NCI-H446 treated with DMSO at 0.1 percent for 48 hours (cell line): ENCODE results near the gene AVPR2.

ENCODE experiments used
- DNase-seq: peaks from one replicate; lab custom pipeline; 2025; lab: John Stamatoyannopoulos, UW

AVPR2 gene

DNA sequence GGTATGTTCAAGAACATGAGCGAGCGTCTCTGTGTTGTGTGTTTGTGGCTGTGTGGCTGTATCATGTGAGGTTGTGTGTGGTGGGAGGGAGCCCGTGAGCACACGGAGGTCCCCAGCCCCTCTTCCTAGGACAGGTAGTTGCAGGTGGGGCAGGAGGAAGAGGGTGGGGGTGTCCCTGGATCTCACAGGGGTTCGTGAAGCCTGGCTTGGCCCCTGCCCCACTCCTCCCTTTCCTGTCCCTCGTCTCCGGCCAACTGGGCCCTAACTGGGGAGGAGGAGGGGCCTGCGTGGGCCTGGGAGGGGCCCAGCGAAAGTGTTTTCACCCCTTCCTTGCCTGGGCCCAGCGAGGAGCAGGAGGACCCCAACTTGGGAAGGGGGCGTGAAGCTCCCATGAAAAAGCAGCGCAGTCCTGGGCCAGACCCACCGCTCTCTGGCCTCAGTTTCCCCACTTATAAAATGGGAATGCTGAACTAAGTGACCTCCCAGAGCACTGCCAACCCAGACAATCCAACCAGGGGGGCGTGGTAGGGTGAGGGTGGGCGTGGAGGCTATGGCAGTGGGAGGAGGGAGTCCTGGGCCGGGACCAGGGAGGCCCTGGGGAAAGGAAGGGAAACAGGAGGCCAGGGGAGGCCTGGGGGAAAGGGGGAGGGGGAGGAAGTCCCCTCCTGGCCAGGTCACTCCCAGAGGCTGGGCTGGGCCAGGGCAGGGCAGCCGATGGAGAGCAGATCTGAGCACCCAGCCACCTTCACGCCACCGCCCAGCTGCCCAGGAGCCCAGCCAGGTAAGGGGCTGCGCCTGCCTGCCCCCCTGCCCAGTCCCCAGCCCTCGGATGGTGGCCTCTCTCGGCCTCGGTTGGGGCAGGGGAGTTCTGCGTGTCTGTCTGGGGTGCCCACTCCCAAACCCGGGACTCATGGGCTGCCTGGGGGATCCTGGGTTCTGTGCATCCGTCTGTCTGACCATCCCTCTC, at the start of gene AVPR2:
Gene AVPR2, plus strand, starts transcription at position 683 of the 967 bp plus-strand sequence. CDS start 473 bp downstream, outside the sequence.
- DNase-seq = no peak

DNA sequence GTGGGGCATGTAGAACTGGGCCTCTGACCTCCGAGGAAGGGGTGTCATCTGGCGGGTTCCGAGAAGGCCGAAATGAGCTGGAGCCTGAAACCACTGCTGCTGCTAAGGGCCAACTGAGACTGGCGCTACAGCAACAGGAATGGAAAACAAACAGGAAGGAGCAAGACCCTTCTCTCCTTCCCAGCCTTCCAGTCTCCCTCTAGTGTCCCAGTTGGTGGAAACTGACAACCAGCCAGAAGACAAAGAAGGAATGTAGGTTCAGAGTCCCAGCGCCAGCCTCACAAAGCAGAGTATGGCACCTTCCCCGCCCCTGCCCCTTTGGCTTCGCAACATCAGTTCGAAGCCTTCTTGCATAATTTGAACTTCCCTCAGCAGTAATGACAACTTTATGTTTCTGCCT, 49.8 kb upstream of the AVPR2 start:
- no peak for DNase-seq

DNA sequence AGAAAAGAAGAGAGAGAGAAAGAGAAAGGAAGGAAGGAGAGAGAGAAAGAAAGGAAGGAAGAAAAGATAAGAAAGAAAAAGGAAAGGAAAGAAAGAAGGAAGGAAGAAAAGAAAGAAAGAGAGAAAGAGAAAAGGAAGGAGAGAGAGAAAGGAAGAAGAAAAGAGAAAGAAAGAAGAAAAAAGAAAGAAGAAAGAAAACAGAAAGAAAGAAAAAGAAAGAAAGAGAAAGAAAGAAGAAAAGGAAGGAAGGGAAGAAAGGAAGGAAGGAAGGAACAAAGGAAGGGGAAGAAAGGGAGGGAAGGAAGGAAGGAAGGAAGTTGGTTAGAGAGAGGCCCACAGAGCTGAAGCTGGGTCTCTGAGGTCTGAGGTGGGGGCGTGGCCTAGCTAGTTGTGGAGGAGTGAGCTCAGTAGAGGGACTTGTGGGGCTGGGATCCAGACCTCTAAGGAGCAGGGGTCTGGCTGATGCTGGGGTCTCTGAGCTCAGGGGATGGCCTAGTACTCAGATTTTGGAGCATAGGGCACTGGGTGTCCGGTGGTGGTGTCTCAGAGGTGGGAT, 47.0 kb upstream of the AVPR2 start:
- no peak for DNase-seq

DNA sequence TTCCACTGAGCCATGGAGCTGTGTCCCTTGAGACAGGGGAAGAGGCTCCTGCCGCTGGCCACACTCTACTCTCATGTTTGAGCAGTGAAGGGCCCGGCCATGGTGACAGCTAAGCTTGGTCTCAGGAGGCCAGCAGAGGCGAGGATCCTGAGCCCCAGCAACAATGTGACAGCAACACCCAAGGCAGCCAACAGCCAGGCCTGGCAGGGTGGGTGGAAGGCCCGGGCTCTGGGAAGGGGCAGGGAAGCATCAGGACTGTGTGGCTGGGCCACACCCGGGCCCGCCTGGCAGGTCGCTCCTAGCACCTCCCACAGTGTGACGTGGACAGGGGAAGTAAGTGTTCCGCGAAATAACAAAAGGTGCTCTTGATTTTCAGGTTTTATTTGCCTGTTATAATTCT, 43.3 kb upstream of the AVPR2 start:
- DNase-seq = no peak

DNA sequence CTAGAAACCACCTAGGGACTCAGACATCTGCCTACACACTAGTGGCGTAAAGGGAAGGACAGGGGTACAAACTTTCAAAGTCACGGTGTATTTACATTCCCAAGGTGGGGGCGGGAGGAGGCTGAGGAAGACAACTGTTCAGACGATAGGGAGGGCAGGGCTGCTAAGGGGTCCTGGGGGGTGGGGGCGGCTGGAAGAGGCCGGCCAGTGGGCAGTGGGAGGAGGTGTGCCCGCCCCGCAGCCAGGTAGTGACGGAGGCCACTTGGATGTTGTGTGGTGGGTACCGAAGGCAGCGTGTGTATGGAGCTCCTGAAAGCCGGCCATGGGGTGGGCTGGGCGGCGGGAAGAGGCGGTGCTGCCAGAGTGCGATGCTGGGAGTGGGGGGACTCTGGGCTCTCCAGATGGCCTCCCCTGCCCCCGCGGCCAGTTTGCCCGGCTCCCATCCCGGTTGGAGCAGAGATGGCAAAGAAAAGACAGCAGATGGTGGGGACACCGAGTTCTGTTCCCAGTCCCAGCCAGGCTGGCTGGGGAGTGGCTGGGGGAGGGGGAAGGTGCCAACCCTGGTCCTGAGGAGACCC, 42.7 kb upstream of the AVPR2 start:
- DNase-seq = no peak

DNA sequence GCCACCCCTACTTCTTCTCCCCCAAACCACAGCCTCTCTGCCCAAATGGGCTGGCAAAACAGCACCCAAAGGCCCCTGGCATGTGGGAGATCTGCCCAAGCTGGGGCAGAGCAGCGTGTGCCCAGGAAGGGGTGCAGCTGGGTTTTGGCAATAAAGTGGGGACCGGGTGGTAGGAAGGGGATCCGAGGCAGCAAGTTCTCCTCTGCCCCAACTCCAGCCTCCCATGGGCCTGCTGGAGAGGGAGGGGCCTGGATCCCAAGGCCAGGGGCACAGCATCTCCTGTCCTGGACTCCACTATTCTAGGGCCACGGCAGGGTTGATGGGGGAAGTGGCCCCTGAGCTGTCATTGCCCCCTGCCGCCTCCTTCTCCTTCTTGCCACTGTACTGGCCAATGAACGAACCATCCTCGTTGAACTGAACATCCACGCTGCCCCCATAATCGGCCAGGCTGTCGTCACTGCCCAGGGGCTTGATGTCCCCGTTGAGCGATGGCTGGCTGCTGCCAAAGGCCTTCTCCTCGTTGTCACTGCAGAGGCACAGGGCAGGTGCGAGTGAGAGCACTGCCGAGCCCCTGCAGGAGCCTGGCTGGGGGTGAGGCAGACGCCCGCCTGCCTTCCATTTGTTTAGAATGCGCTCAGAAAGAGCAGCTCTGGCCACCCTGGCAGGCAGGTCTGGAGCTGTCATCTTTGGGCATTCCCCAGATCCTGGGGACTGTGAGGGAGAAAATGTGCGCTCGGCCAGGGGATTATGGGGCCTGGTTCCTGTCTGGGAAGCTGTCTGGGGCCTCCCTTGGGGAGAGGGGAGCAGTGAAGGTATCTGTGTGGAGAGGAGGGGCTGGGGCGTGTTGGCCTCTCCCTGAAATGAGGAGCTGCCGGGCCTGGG, 41.9 kb upstream of the AVPR2 start:
- no peak for DNase-seq

- DNase-seq = no peak
These were observed 41.1 kb upstream of the AVPR2 start for GRCh38 chrX:153863251-153863991.

DNA sequence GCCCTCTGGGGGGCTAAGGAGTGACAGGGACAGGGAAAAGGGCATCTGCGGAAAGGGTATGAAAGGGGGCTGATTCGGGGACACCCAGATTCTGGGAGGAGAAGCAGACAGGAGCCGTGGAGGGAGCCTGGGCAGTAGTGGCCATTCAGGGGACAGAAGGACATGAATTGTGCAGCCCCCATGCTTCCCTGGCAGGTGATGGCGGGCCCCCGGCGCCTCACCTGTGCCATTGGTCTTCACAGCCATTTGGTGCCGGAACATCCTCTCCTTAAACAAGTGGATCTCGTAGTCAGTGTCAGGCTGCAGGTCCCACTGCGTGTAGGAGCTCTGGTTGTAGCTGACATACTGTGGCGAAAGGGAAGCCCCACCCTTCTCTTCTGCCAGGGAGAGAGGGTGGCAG, 40.4 kb upstream of the AVPR2 start:
- no peak for DNase-seq

GRCh38 chrX:153864561-153865320, 39.7 kb upstream of the AVPR2 start:
- no peak for DNase-seq

GRCh38 chrX:153865321-153865580, 39.2 kb upstream of the AVPR2 start:
- DNase-seq = no peak

DNA sequence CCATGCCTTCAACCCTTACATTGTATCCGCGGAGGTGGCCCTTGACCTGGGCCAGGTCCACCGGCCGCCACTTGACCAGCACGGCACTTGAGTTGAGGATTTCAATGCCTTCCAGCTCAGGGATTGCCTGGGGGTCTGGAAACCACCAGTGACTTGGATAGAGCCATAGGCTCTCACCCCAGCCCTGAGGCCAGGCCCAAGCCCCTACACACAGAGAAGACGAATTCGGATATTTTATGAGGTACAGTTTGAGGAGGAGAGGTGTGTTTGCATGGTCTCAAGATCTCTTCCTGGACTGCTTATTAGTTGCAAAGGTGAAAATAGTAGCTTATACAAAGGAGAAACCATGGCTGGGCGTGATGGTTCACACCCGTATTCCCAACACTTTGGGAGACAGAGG, 38.8 kb upstream of the AVPR2 start:
- DNase-seq = no peak

DNA sequence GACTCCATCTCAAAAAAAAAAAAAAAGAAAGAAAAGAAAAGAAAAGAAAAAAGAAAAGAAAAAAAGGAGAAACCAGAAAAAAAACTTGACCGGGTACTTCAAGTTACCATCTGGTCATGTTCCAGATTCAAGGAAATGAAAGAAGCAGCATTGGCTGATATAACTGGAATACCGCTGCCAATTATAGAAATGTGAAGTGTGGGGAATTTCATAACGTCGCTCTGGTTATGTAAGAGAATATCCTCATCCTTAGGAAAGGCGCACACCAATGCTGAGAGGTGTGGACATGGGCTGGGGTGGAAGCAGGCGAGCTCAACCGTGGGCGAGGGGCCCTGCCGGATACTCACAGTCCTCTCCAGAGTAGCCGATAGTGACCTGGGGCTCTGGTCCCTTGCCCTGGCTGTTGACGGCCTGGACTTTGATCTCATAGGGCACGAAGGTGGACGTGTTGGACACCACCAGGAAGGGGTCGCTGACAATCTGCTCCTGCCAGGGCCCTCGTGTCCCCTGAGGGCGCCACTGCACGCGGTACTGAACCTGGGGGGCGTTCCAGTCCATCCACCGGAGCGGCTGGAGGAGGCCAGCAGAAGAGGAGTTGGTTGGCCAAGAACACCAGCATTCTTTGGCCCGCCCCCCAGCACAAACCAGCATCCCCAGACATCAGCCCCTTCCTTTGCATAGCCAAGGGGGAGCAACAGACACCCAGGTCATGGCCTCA, 38.0 kb upstream of the AVPR2 start:
- no peak for DNase-seq

- DNase-seq = no peak
These were observed 37.3 kb upstream of the AVPR2 start for GRCh38 chrX:153867139-153867538.

DNA sequence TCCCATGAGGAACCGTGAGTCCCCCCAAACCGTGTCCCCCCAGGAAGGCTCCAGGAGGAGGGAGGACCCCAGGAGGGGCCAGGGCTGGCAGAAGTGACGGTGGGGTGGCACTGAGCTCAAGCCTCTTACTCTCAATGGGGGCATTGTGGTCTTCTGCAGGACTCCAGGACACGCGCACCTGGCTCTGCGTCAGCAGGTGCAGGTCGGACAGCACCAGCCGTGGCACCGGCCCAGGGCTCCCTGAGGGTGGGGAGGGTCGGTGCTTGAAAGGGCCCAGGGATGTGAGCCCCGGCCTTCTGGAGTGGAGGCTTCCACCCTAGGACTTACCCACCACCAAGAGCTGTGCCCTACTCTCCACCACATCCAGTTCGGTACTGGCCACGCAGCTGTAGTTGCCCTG, 36.8 kb upstream of the AVPR2 start:
- no peak for DNase-seq

- DNase-seq = no peak
These were observed 35.6 kb upstream of the AVPR2 start for GRCh38 chrX:153868576-153869472.

DNA sequence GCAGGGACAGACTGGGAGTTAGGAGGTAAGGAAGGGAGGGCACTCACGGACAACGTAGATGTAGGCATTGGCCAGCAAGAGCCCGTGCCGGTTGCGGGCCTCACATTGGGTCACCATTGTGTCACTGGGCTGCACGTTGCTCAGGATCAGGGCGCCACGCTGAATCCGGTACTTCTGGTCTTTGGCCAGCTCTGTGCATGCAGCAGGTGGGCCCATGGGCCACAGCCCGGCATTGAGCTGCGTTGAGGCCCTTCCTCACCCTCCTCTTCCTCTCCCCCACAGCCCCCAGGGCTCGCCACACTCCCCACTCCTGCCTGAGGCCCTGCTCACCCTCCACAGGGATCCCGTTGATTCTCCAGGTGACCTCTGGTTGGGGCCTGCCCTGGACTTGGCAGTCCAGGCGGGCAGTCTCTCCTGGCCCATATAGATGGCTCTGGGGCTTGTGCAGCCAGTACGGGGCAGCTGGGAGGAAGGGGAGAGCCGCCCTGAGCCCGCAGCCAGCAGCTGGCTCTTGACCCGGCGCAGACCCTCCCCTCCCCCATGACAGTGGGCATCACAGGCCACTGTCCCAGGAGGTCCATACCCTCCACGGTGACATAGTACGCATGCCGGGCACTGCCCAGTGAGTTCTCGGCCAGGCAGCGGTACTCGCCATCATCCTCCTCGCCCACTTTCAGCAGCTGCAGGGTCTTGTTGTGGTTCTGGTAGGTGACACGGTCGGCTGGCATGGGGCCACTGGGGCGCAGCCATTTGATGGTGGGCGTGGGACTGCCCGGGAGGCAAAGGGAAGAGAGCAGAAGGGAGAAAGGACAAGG, 34.8 kb upstream of the AVPR2 start:
- no peak for DNase-seq

DNA sequence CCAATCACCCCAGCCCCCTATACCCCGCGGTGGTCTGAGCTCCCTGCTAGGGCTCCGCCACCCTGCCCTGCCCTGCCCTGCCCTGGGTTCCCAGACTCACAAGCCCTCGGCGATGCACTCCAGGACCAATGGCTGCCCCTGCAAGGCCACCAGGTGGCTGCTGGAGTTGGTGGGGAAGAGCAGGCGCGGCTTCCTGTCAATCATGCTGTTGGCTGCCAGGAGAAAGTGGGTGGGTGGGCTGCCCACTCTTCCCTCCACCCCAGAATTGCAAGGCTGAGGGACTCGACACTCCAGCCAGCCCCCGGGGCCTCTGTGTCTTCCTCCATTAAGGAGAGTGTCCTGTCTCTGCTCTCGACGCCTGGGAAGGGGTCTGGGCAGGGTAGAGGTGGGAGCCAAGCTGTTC, 34.2 kb upstream of the AVPR2 start:
- no peak for DNase-seq

GRCh38 chrX:153870791-153871360, 33.6 kb upstream of the AVPR2 start:
- DNase-seq = no peak
